Fibroblast of skin of right biceps (primary cell): ENCODE measurements around the gene OVCA2.

ENCODE experiments used
- DNase-seq: peaks from one replicate; pipeline ENCODE4 v3.0.0-alpha.2; 2013

The OVCA2 gene

DNA sequence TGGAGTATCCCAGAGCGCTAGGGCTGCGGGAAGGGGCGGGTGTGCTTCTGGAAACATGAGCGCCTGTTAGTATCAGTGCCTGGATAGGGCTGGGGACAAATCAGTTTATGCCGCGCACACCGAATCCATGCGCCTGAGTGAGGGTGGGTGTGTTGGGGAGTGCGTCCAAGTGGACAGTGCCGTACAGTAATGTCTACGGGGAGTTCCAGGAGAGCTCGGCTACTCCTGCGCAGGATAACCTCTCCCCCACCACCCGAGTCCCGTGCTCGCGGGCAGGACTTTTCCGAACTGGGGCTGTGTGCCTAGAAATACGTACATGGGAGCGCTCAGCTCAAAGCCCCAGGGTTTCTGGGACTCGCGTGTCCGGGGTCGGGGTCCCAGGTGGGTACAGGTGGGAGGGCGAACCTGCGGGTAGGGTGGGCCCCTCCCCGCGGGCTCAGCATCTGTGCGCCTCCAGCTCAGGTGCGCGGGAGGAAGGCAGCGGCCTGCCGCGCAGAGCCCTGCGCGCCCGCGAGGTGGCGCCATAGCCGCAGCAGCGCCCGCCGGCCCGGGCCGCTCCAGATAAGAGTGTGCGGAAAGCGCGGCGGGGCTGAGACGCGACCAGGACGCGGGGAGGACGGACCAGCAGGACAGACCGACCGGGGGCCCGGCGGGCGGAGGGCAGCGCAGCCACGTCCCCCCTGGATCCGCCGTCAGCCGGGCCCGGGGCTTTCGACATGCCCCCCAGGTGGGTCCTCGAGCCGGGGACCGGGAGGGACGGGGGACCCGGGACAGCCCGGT, 12.9 kb downstream of the OVCA2 start, which contains the start of gene HIC1:
Gene HIC1, plus strand, starts transcription at position 592 of the 780 bp plus-strand sequence. CDS start 1,588 bp downstream, outside the sequence.
- peak; percentile 84 for DNase-seq

GRCh38 chr17:2055292-2056205, 13.7 kb downstream of the OVCA2 start:
- peak; percentile 72 for DNase-seq

DNA sequence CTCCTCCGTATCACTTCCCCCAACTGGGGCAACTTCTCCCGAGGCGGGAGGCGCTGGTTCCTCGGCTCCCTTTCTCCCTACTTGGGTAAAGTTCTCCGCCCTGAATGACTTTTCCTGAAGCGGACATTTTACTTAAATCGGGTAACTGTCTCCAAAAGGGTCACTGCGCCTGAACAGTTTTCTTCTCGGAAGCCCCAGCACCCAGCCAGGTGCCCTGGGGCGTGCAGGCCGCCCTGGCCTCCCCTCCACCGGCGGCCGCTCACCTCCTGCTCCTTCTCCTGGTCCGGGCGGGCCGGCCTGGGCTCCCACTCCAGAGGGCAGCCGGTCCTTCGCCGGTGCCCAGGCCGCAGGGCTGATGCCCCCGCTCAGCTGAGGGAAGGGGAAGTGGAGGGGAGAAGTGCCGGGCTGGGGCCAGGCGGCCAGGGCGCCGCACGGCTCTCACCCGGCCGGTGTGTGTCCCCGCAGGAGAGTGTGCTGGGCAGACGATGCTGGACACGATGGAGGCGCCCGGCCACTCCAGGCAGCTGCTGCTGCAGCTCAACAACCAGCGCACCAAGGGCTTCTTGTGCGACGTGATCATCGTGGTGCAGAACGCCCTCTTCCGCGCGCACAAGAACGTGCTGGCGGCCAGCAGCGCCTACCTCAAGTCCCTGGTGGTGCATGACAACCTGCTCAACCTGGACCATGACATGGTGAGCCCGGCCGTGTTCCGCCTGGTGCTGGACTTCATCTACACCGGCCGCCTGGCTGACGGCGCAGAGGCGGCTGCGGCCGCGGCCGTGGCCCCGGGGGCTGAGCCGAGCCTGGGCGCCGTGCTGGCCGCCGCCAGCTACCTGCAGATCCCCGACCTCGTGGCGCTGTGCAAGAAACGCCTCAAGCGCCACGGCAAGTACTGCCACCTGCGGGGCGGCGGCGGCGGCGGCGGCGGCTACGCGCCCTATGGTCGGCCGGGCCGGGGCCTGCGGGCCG, 14.7 kb downstream of the OVCA2 start:
- peak; percentile 71 for DNase-seq

GRCh38 chr17:2057175-2057759, 15.4 kb downstream of the OVCA2 start:
- peak; percentile 56 for DNase-seq

DNA sequence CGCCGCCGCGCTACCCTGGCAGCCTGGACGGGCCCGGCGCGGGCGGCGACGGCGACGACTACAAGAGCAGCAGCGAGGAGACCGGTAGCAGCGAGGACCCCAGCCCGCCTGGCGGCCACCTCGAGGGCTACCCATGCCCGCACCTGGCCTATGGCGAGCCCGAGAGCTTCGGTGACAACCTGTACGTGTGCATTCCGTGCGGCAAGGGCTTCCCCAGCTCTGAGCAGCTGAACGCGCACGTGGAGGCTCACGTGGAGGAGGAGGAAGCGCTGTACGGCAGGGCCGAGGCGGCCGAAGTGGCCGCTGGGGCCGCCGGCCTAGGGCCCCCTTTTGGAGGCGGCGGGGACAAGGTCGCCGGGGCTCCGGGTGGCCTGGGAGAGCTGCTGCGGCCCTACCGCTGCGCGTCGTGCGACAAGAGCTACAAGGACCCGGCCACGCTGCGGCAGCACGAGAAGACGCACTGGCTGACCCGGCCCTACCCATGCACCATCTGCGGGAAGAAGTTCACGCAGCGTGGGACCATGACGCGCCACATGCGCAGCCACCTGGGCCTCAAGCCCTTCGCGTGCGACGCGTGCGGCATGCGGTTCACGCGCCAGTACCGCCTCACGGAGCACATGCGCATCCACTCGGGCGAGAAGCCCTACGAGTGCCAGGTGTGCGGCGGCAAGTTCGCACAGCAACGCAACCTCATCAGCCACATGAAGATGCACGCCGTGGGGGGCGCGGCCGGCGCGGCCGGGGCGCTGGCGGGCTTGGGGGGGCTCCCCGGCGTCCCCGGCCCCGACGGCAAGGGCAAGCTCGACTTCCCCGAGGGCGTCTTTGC, 16.2 kb downstream of the OVCA2 start:
- DNase-seq: peak; percentile 60

DNA sequence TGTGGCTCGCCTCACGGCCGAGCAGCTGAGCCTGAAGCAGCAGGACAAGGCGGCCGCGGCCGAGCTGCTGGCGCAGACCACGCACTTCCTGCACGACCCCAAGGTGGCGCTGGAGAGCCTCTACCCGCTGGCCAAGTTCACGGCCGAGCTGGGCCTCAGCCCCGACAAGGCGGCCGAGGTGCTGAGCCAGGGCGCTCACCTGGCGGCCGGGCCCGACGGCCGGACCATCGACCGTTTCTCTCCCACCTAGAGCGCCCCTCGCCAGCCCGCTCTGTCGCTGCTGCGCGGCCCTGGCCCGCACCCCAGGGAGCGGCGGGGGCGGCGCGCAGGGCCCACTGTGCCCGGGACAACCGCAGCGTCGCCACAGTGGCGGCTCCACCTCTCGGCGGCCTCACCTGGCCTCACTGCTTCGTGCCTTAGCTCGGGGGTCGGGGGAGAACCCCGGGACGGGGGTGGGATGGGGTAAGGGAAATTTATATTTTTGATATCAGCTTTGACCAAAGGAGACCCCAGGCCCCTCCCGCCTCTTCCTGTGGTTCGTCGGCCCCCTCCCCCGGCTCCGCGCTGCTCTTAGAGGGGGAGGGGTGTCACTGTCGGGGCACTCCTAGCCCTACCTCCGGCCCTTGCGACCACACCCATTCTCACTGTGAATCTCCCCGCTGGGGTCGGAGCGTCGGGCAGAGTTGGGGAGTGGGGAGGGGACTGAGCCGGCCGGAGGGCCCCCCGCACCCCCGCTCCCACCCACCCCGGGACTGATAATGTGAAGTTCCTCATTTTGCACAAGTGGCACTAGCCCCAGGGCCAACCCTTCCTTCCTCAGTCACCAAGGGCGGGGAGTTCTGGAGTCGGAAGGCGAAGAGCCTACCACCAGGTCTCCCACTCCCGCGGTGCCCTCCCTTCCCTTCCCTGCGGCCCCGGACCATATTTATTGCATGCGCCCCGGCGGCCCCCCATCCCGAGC, 17.0 kb downstream of the OVCA2 start:
- peak; percentile 82 for DNase-seq

DNA sequence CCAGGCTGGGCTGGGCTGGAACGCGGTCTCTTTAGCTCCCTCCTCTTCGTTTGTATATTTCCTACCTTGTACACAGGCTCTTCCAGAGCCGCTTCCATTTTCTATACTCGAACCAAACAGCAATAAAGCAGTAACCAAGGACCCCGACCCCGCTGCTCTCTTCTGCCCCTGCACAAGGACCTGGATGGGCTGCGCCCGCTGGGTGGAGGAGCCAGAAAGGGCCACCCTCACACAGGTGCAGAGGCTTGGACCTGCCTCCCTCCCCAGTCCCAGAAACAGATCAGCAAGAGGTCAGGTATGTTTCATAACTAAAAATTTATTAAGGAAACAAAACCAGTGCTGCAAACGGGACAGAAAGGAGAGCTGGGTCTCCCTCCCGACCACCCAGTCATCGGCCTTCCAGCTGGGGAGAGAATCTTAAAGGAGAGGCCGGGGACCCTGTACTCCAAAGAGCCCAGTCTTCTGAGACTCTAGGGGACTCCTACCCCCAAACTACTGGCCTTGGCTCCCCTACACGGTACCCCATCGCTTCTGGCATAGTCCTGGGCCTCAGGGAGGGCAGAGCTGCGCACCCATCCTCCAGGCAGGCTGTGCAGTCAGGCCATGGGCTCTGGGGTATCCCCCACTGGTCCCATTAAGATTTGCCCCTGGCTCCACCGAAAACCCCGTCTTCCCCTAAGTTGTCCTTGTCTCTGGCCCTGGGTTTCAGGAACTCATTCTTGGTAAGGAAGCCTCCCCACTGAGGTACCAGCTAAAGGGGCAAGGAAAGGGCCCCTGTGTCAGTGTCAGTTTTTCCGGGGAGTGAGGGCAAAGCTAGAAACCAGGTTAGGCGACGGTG, 17.9 kb downstream of the OVCA2 start:
- no peak for DNase-seq

GRCh38 chr17:2060385-2060658, 18.5 kb downstream of the OVCA2 start:
- DNase-seq: no peak

DNA sequence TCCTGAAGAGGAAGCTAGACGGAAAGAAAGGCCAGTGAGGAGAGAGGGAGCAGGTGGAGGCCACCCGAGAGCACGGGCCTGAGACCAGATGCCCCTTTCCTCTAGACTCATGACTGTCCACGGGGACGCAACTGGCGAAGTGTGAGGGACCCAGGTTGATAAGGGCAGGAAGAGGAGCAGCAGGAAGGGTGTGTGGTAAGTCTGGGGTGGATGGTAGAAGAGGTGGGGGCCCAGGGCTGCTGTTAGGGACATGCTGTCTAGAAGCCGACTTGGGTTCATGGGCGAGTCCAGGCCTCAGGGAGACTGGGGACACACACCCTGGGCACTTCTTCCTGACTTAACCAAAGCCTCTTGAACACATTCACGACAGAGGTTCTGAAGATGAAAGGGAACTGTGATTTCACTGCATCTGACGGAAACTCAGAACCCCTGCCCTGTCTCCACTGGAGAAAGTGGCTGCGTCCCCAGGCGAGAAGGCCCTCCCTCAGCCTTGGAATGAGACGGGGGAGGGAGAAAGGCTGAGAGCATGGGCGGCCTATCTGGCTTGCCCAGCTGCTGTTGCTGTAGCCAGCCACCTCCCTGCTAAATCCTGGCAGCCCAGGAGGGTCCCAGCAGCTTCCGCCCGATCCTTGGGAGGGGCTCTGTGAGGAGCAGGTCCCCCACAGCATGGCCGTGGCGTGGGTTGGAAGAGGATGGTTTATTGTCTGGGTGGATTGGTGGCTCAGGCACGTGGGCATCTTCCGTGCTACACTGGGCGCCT, 19.0 kb downstream of the OVCA2 start:
- DNase-seq: peak; percentile 28

DNA sequence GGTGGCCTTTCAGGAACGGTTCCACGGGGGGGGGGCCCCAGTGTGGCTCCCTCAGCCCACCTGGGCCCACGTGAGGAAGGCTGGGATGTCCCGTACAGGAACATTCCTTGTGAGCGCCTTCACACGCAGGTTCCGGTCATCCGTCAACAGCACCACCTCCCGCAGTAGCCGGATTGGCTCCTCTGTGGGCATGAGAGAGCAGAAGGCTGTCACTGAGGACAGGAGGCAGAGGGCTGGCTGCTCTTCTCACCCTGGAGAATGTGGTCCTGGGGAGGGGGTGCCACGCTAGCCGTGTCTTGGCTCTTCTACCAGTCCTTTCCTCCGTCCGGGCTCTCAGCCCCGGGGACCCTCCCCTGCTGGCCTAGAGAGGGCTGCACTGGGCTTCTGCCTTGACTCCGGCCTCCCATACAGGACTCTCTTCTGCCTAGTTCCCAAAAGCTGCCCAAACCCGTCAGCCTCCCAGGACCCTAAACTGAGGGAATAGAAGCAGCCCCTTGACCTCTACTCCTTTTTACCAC, 19.7 kb downstream of the OVCA2 start:
- DNase-seq: no peak

DNA sequence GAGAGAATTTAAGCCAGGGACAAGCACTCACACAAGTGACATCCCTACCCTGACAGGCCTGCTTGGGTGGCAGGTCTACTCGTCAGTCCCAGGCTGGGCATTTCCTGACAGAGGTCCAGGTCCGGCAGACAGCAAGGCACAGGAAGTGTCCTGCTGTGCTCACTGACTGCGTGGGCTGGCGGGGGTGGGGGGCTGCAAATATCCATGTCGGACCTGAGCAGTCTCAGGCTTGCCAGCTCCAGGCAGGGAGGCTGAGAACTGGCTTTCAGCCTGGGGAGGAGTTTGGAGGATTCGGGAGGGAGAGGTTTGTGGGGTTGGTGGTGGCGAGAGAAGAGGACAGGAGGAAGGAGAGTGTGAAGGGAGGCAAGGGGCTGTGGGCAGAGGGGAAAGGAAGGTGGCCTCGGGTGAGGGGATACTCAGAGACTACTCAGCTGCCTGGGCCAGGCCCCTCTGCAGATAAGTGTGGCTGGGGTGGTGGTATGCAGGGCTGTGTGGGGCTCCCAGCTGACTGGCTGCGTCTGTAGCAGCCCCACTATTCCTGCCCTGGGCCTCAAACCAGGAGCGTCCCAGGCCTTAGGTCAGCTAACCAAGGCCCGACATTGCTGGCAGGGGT, 20.9 kb downstream of the OVCA2 start:
- peak; percentile 75 for DNase-seq

- DNase-seq: peak; percentile 87
These were observed 21.7 kb downstream of the OVCA2 start for GRCh38 chr17:2063261-2064146.

DNA sequence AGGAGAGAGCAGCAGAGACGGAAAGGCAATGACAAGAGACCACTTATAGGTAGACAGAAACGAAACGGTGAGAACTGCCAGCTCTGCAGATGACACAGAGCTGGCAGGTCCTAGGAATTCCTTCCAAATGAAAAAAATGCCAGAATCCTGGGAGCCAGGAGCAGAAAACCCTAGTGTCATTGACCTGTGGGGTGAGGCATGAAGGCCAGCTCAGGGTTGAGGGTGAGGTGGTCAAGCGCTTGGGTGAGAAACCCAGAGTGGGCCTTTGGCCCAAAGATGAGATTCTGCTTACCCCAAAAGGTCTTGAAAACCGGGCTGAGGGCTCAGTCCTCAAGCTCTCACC, 22.3 kb downstream of the OVCA2 start:
- DNase-seq: no peak

DNA sequence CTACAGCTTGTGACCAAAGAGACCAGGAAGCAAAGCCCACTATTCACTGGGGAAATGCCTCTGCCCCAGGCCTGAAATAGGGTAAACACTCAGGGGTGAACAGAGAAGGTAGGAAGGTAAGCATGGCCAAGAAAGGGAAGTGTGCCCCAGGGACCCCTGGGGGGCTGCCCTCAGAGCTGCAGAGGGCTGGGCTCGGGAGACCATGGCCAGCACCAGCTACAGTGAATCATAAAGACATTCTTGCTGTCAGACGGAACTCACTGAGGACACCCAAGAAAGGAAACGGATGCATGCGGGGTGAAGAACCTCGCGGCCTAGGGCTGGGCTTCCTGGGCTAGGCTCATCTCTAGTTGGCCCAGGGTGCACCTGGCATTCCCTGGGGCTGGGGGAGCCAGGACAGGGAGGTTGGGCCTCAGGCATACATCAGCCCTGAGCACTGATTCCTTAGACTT, 22.7 kb downstream of the OVCA2 start:
- peak; percentile 61 for DNase-seq

GRCh38 chr17:2064980-2065785, 23.4 kb downstream of the OVCA2 start:
- DNase-seq: peak; percentile 85

GRCh38 chr17:2065949-2066400, 24.2 kb downstream of the OVCA2 start:
- DNase-seq: no peak
